Erythroblast (primary cell): Measurements from ENCODE around the gene DUSP6.

Experiments
- GATA1 ChIP-seq: IDR thresholded peaks from 2 replicates; pipeline ENCODE4 v1.6.1; 2011; ENCODE audit warnings: low read depth, mild to moderate bottlenecking, control low read depth, low read length, moderate library complexity
- POLR2A ChIP-seq: IDR thresholded peaks from 2 replicates; pipeline ENCODE4 v1.6.1; 2011; ENCODE audit warnings: mild to moderate bottlenecking, low read length

DNA sequence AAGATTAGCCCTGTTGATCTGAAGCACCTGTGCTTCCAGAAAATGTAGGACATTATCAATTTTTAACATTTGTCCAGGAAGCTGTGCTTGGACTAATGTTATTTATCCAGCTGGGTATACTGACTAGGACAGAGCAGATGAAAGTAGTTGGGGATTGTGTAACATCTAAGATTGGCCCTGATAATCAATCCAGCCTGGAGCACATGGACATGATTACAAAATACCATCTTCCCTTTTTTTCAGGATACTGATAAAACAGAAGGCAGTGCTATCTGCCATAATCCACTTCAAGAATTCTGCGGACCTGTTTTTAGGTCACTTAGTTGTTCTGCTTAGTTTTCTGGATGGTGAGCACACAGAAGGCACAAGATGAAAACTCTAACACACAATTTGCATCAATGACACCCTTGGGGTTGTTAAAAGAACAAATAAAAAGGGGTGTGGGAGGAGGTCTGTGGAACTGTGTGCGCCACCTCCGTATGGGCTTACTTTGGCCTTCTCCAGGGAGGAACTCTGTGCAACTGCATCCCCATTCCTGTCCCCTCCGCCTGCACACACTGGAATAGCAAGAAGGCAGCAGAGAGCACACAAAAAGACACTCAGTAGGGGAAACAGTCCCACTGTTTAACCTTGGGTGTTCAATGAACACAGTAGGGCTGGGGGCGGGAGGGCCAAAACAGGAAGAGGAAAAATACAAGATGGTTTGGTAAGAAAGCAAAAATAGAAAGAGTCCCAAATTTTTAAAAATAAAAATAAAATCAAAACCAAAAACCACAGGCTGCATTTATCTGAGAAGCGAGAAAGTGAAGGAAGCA lies 31.1 kb upstream of the DUSP6 start:
- TF ChIP-seq POLR2A (no peak), GATA1 (no peak)
